ENCODE measurements around the gene LRP6. TPM values are rescaled to one million over a fixed set of nuclear protein-coding genes. Genes with fewer than 3 reads are reported as not detected.

Gene LRP6
- polyA plus RNA-seq, 4 donors = 2.2 to 23.6 (median 4.1) TPM

DNA sequence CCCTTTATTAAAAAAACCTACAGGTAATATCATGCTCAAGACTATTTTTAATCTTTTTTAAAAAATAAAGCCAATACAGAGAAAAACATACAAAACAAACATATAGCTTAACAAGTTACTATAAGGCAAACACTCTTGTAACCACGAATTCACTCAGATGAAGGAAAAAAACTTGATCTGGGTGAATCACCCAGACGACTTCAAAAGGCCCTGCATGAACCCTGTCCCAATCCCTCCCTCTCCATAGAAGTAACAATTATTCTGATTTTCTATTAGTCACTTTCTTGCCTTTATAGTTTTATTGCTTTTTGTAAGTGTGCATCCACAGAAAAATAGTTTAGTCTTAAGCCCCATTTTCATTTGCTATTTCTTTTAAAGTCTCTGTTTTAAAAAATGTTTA, 72.6 kb downstream of the LRP6 start:
- DNase-seq (no peak), FAIRE-seq (no peak)
- 39 to 55% (median 45%) methylated on average over 2 of the region's 2 CpGs for WGBS, 3 donors
- peaks cover 0 to 11% of the 10 kb centered on the region in 2 donors for H3K9me3 ChIP-seq (ENCODE audit: control insufficient read depth in 2 of 2, insufficient read depth in 1 of 2, low read depth in 1 of 2, low read length in 1 of 2)
- H3K4me3 ChIP-seq (ENCODE audit: low read depth in 1 of 3, low read length in 3 of 3) = no peak overlapping the region
- H3K4me1 ChIP-seq (ENCODE audit: control insufficient read depth in 3 of 3, insufficient read depth in 2 of 3, low read depth in 1 of 3, low read length in 2 of 3) = no peaks in the 10 kb centered on the region
- no peak overlapping the region for H3K27ac ChIP-seq (ENCODE audit: low read depth in 1 of 3, low read length in 2 of 3)
- H3K27me3 ChIP-seq (ENCODE audit: control insufficient read depth in 3 of 3, insufficient read depth in 3 of 3, low read length in 3 of 3) = no peaks in the 10 kb centered on the region
- peaks cover 0 to 4% (median 2%) of the 10 kb centered on the region in 3 donors for H3K36me3 ChIP-seq (ENCODE audit: control insufficient read depth in 3 of 3, insufficient read depth in 2 of 3, low read depth in 1 of 3, low read length in 3 of 3)

DNA sequence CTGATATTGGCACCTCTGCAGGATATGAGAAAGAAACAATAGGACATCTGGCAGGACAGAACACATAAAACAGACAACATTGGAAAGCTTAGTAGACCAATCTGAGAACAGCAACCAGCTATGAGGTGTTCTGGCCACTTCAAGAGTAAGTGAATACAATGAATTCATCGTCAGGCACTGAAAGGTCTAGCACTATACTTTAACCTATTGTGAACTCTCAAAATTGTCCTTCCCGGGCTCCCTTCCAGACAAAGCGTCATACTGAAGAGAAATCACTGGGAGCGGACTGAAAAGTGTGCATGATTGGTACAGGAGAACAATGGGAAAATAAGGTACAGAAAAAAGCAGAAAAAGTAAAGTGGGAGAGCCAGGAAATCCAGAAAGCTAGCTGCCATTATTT, 75.8 kb downstream of the LRP6 start:
- Histone ChIP-seq H3K27me3 (ENCODE audit: control insufficient read depth in 3 of 3, insufficient read depth in 3 of 3, low read length in 3 of 3) (no peaks in the 10 kb centered on the region), H3K9me3 (ENCODE audit: control insufficient read depth in 2 of 2, insufficient read depth in 1 of 2, low read depth in 1 of 2, low read length in 1 of 2) (no peaks in the 10 kb centered on the region), H3K4me3 (ENCODE audit: low read depth in 1 of 3, low read length in 3 of 3) (no peak overlapping the region), H3K27ac (ENCODE audit: low read depth in 1 of 3, low read length in 2 of 3) (no peak overlapping the region), H3K36me3 (ENCODE audit: control insufficient read depth in 3 of 3, insufficient read depth in 2 of 3, low read depth in 1 of 3, low read length in 3 of 3) (peaks cover 0 to 2% (median 0%) of the 10 kb centered on the region in 3 donors), H3K4me1 (ENCODE audit: control insufficient read depth in 3 of 3, insufficient read depth in 2 of 3, low read depth in 1 of 3, low read length in 2 of 3) (no peaks in the 10 kb centered on the region)
- WGBS, 3 donors = 85 to 96% (median 92%) methylated on average over 4 of the region's 4 CpGs
- DNase-seq = no peak
- no peak for FAIRE-seq

DNA sequence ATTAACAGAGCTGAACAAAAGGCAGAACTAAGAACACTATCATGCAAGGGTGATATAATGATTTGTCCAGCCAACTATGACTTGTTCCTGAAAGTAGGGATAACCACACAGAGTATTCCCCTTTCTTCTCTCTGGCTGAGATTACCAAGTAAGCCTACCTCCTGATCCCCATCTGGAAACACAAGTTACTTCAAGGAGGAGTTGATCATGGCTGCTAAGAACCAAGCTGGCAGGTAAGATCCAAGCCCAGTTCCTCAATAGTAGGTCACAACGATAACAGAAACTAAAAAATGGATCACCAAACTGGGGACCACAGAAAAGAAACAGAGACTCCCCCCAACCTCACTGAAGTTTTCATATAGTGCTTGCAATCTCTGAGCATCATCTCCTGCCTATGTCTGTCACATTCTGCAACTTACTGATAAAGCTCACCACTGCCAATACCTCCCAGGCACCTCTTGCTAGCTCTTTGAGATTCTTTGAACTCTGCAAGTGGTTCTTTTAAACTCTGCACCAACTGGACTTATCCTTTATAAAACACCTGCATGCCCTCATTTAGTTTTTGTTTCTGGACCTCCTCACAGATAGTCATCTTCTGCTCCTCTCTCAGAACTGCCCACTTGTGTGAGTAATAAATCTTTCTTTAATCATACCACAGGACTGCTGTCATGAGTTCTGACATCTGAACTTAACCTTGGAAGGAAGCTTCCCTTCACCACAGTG, 76.6 kb downstream of the LRP6 start:
- WGBS, 3 donors = 86 to 100% (median 93%) methylated on average over 1 of the region's 1 CpG
- Histone ChIP-seq H3K4me3 (ENCODE audit: low read depth in 1 of 3, low read length in 3 of 3) (no peak overlapping the region), H3K36me3 (ENCODE audit: control insufficient read depth in 3 of 3, insufficient read depth in 2 of 3, low read depth in 1 of 3, low read length in 3 of 3) (peaks cover 0 to 2% (median 0%) of the 10 kb centered on the region in 3 donors), H3K4me1 (ENCODE audit: control insufficient read depth in 3 of 3, insufficient read depth in 2 of 3, low read depth in 1 of 3, low read length in 2 of 3) (no peaks in the 10 kb centered on the region), H3K27ac (ENCODE audit: low read depth in 1 of 3, low read length in 2 of 3) (no peak overlapping the region), H3K9me3 (ENCODE audit: control insufficient read depth in 2 of 2, insufficient read depth in 1 of 2, low read depth in 1 of 2, low read length in 1 of 2) (no peaks in the 10 kb centered on the region), H3K27me3 (ENCODE audit: control insufficient read depth in 3 of 3, insufficient read depth in 3 of 3, low read length in 3 of 3) (no peaks in the 10 kb centered on the region)
- no peak for DNase-seq
- no peak for FAIRE-seq

DNA sequence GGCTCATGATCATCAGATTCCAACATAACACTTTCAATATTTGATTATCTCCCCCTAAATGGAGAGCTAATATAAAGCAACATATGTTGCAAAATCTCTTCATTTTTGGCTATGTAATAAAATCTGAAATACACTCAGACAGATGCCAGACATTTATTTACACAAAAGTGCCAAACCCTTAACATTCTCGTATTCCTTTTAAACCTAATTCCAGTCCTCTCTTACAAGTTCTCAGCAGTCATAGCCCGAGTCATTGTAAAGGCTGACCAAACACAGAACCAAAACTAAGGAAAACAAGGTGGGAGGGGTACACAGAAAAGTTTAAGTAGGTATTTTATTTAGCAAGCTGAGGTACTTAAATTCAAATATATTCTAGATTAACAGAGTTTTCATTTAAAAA, 81.4 kb downstream of the LRP6 start:
- Histone ChIP-seq H3K36me3 (ENCODE audit: control insufficient read depth in 3 of 3, insufficient read depth in 2 of 3, low read depth in 1 of 3, low read length in 3 of 3) (peaks cover 0 to 5% (median 5%) of the 10 kb centered on the region in 3 donors), H3K9me3 (ENCODE audit: control insufficient read depth in 2 of 2, insufficient read depth in 1 of 2, low read depth in 1 of 2, low read length in 1 of 2) (no peaks in the 10 kb centered on the region), H3K4me3 (ENCODE audit: low read depth in 1 of 3, low read length in 3 of 3) (no peak overlapping the region), H3K27ac (ENCODE audit: low read depth in 1 of 3, low read length in 2 of 3) (no peak overlapping the region), H3K4me1 (ENCODE audit: control insufficient read depth in 3 of 3, insufficient read depth in 2 of 3, low read depth in 1 of 3, low read length in 2 of 3) (no peaks in the 10 kb centered on the region), H3K27me3 (ENCODE audit: control insufficient read depth in 3 of 3, insufficient read depth in 3 of 3, low read length in 3 of 3) (no peaks in the 10 kb centered on the region)
- no peak for DNase-seq
- WGBS, 3 donors = 62 to 79% (median 79%) methylated on average over 2 of the region's 2 CpGs
- no peak for FAIRE-seq

DNA sequence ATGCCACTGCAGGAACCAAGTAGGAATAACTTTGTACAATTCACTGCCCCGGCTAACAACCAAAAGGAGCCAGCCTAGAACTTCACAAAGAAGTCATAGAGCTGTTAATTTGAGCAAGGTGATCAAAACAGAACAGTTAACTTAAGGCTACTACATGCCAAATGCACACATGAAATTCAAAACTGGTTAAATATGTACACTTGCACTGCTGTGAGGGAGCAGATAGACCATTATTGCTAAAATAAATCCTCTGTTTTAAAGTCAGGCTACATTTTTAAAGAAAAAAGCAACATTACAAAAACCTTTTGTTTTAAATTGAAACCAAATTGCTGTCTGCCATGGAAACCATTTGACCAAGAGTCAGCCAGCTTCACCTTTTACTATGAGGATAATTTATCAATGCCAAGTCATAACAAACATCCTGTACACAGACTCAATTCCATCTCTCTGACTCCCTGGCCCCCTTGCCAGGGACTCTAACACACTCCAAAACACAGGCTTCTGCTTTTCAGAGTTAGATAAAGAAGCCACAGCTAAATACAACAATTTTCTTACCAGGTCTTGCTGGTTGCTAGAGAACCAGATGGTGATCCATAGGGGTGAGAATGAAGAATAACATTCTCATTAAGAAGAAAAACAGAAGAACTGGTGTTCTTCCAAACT, 84.0 kb downstream of the LRP6 start:
- WGBS, 3 donors = 83 to 88% (median 87%) methylated on average over 1 of the region's 1 CpG
- H3K27ac ChIP-seq (ENCODE audit: low read depth in 1 of 3, low read length in 2 of 3) = no peak overlapping the region
- H3K36me3 ChIP-seq (ENCODE audit: control insufficient read depth in 3 of 3, insufficient read depth in 2 of 3, low read depth in 1 of 3, low read length in 3 of 3) = peaks cover 0 to 5% (median 5%) of the 10 kb centered on the region in 3 donors
- no peak overlapping the region for H3K4me3 ChIP-seq (ENCODE audit: low read depth in 1 of 3, low read length in 3 of 3)
- H3K9me3 ChIP-seq (ENCODE audit: control insufficient read depth in 2 of 2, insufficient read depth in 1 of 2, low read depth in 1 of 2, low read length in 1 of 2) = no peaks in the 10 kb centered on the region
- no peaks in the 10 kb centered on the region for H3K4me1 ChIP-seq (ENCODE audit: control insufficient read depth in 3 of 3, insufficient read depth in 2 of 3, low read depth in 1 of 3, low read length in 2 of 3)
- H3K27me3 ChIP-seq (ENCODE audit: control insufficient read depth in 3 of 3, insufficient read depth in 3 of 3, low read length in 3 of 3) = no peaks in the 10 kb centered on the region
- no peak for FAIRE-seq
- no peak for DNase-seq

DNA sequence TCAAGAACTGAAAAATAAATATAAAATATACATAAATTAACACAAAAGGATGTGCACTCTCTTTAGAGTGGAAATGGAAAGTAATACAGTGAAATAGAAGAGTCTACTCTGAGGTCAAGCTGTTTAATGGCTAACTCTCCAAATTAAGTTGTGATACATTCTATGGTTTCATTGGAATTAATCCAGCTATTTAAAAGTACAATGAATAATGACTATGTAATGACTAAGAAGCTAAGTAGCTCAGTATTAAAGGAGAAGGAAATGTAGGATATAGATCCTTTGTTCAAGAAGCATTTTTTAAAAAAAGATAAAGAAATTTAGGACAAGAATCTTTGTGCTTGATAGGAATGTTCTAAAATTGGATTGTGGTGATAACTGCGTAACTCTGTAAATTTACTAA, 85.3 kb downstream of the LRP6 start:
- H3K27ac ChIP-seq (ENCODE audit: low read depth in 1 of 3, low read length in 2 of 3) = no peak overlapping the region
- no peaks in the 10 kb centered on the region for H3K9me3 ChIP-seq (ENCODE audit: control insufficient read depth in 2 of 2, insufficient read depth in 1 of 2, low read depth in 1 of 2, low read length in 1 of 2)
- 99 to 100% (median 100%) methylated on average over 1 of the region's 1 CpG for WGBS, 3 donors

DNA sequence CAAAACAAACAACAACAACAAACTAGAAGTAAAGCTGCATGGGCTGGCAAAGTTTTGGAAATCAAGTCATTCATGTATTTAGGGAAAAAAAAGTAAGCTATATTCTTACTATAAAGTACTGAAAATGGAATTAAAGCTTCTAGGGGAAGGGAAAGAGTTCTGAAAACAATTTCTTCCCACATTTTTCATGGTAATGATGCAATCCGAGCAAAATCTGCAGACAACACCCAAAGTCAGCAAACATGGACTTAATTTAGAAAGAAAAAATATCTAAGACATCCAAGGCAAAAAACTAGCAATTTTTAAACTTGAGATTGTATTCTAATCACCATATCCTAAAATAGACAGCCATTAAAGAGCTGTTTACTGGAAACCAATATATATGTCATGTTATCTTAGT, 86.3 kb downstream of the LRP6 start:
- Histone ChIP-seq H3K36me3 (ENCODE audit: control insufficient read depth in 3 of 3, insufficient read depth in 2 of 3, low read depth in 1 of 3, low read length in 3 of 3) (peaks cover 0 to 5% (median 3%) of the 10 kb centered on the region in 3 donors), H3K27me3 (ENCODE audit: control insufficient read depth in 3 of 3, insufficient read depth in 3 of 3, low read length in 3 of 3) (no peaks in the 10 kb centered on the region), H3K9me3 (ENCODE audit: control insufficient read depth in 2 of 2, insufficient read depth in 1 of 2, low read depth in 1 of 2, low read length in 1 of 2) (no peaks in the 10 kb centered on the region), H3K4me1 (ENCODE audit: control insufficient read depth in 3 of 3, insufficient read depth in 2 of 3, low read depth in 1 of 3, low read length in 2 of 3) (no peaks in the 10 kb centered on the region), H3K27ac (ENCODE audit: low read depth in 1 of 3, low read length in 2 of 3) (no peak overlapping the region), H3K4me3 (ENCODE audit: low read depth in 1 of 3, low read length in 3 of 3) (no peak overlapping the region)
- FAIRE-seq = no peak
- 83 to 94% (median 89%) methylated on average over 1 of the region's 1 CpG for WGBS, 3 donors
- no peak for DNase-seq

More for the DNA sequence above, 85.3 kb downstream of the LRP6 start:
- Histone ChIP-seq H3K4me3 (ENCODE audit: low read depth in 1 of 3, low read length in 3 of 3) (no peak overlapping the region), H3K27me3 (ENCODE audit: control insufficient read depth in 3 of 3, insufficient read depth in 3 of 3, low read length in 3 of 3) (no peaks in the 10 kb centered on the region), H3K36me3 (ENCODE audit: control insufficient read depth in 3 of 3, insufficient read depth in 2 of 3, low read depth in 1 of 3, low read length in 3 of 3) (peaks cover 0 to 5% (median 5%) of the 10 kb centered on the region in 3 donors), H3K4me1 (ENCODE audit: control insufficient read depth in 3 of 3, insufficient read depth in 2 of 3, low read depth in 1 of 3, low read length in 2 of 3) (no peaks in the 10 kb centered on the region)
- FAIRE-seq = no peak
- no peak for DNase-seq

DNA sequence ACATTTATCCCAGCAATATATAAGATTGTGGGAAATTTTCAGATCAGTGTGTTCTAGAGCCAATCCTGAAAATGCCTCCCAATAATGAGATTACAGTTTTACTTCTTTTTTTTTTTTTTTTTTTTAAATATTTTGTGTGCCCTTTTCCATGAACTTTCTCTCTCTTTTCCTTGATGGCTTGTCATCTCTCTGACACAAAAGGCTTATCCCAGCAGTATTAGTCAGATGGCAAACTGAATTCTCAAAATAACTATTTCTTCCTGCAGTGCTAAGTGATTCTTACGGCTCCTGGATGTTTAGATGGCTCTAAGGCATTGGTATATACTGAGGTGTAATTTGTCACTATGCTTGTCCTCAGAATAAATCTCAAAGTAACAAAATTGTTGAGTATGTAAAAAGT, 86.7 kb downstream of the LRP6 start:
- H3K4me3 ChIP-seq (ENCODE audit: low read depth in 1 of 3, low read length in 3 of 3) = no peak overlapping the region
- FAIRE-seq (no peak), DNase-seq (no peak)
- no peaks in the 10 kb centered on the region for H3K9me3 ChIP-seq (ENCODE audit: control insufficient read depth in 2 of 2, insufficient read depth in 1 of 2, low read depth in 1 of 2, low read length in 1 of 2)
- no peaks in the 10 kb centered on the region for H3K27me3 ChIP-seq (ENCODE audit: control insufficient read depth in 3 of 3, insufficient read depth in 3 of 3, low read length in 3 of 3)
- 5 to 55% (median 46%) methylated on average over 1 of the region's 1 CpG for WGBS, 3 donors
- H3K4me1 ChIP-seq (ENCODE audit: control insufficient read depth in 3 of 3, insufficient read depth in 2 of 3, low read depth in 1 of 3, low read length in 2 of 3) = no peaks in the 10 kb centered on the region
- no peak overlapping the region for H3K27ac ChIP-seq (ENCODE audit: low read depth in 1 of 3, low read length in 2 of 3)
- peaks cover 0 to 5% (median 5%) of the 10 kb centered on the region in 3 donors for H3K36me3 ChIP-seq (ENCODE audit: control insufficient read depth in 3 of 3, insufficient read depth in 2 of 3, low read depth in 1 of 3, low read length in 3 of 3)
